GM10266 (cell line): Measurements from ENCODE around the gene VWC2L.

Experiments used
- DNase-seq: peaks from one replicate; pipeline ENCODE4 v3.0.0; 2012; ENCODE audit errors: extremely low spot score
- TF ChIP-seq, protein P1 (sequence below): IDR thresholded peaks from 2 replicates; pipeline ENCODE4 v1.5.1; 2012; ENCODE audit warnings: mild to moderate bottlenecking, low read depth; ENCODE audit not compliant: control insufficient read depth, insufficient read depth; ENCODE audit errors: missing control alignments

The VWC2L gene

DNA sequence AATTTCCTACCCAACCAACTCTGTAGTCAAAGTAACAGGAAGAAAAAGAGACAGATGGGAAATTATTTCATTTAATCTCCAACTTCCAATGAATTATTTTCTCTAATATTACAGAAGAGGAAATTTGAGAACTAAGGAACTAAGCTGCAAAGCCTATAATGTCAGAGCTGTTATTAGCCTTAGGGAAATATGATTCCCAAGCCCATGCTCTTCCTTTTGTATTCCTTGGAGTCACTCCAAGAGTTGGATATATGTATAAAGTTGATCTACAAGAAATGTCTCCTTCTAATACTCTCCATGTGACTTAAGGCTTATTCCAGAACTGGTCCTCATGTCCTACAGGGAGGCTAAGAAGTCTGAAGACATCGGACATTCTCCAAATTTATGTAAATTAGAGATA lies 31.6 kb upstream of the VWC2L start:
- TF ChIP-seq, protein P1, sequence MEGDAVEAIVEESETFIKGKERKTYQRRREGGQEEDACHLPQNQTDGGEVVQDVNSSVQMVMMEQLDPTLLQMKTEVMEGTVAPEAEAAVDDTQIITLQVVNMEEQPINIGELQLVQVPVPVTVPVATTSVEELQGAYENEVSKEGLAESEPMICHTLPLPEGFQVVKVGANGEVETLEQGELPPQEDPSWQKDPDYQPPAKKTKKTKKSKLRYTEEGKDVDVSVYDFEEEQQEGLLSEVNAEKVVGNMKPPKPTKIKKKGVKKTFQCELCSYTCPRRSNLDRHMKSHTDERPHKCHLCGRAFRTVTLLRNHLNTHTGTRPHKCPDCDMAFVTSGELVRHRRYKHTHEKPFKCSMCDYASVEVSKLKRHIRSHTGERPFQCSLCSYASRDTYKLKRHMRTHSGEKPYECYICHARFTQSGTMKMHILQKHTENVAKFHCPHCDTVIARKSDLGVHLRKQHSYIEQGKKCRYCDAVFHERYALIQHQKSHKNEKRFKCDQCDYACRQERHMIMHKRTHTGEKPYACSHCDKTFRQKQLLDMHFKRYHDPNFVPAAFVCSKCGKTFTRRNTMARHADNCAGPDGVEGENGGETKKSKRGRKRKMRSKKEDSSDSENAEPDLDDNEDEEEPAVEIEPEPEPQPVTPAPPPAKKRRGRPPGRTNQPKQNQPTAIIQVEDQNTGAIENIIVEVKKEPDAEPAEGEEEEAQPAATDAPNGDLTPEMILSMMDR = no peak
- DNase-seq = no peak

DNA sequence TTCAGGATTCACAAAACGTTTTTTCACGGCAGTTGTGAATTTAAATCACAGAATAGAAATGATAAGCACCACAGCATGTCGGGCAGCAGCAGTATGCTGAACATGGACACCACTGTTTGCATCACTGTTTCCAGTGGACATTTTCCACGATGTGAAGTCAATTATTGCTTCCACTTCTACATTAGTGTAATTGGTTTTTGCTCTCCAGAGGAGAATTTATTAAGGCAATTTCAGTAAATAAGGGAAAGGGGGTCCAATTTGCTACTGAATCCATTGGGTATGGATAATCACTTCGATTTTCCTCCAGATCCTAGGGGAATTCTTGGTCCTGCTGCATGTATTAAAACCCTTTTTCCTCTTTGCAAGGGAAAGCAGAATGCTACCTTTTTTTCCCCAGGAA lies 30.2 kb upstream of the VWC2L start:
- DNase-seq = no peak
- TF ChIP-seq, protein P1 = no peak

DNA sequence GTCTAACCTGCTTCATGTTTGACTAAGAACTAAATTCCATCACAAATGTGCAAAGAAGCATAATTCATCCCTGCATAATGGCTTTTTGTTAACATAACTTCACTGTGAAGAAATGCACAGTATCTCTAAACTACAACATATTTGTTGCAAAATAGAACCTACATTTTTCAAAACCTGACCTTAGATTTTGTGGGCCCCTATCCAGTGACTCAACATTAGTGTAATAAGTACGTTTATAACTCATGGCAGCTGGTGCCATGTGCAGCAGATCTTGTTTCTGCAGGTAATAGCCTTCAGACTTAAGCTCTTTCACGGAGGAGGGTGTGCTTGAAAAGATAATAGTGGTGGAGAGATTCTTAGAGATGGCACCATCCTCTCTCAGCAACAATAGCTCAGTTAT lies 28.6 kb upstream of the VWC2L start:
- DNase-seq = no peak
- TF ChIP-seq, protein P1 = no peak

DNA sequence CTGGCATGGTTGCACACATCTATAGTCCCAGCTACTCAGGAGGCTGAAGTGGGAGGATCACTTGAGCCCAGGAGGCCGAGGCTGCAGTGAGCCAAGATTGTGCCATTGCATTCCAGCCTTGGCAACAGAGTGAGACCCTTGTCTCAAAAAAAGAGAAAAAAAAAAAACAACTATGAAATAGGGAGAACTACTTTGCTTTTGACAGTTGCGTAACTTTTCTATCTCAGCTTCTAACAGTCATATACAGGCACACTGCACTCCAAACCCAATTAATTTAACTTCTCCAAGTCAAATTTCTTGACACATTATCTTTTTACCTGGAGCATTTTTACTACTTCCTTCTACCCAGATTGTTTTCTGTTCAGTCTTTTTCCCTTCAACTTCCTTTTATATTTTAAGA lies 24.1 kb upstream of the VWC2L start:
- DNase-seq = no peak
- TF ChIP-seq, protein P1 = no peak

DNA sequence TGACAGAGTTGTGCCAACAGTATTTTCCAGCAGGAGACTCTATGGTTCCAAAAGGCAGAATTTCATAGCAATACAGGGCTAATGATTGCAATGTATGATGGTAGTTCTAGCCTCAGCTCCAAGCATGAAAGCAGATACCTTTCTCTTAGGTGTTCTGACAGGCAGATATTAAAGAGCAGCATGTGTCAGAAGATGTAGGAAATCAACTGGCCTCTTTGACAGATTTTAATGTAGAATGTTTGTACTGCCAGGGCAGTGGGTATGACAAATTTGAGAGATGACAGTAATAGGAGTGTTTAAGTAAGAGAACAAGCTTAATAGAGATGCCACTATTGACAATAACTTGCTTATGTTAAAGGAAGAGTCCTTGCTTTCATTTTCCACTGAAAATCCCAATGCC lies 21.5 kb upstream of the VWC2L start:
- TF ChIP-seq, protein P1 = no peak
- DNase-seq = no peak

DNA sequence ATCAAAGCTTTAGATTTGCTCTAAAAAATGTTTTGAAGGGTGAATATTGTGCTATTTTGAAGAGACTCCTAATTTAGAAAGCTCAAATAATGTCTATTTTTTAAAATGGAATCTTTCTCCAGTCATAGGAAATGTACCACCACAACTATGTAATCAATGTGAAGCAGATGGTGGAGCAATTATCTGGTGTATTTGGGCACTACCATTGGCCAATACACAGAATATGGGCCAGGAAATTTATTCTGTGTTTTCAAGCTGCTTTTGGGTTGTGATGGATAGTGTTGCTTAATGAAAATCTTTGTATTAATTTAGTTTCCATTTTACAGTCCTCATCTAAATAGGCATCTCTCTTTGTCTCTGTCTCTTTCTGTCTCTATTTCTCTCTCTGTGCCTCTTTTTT lies 17.1 kb upstream of the VWC2L start:
- DNase-seq = no peak
- TF ChIP-seq, protein P1 = no peak

DNA sequence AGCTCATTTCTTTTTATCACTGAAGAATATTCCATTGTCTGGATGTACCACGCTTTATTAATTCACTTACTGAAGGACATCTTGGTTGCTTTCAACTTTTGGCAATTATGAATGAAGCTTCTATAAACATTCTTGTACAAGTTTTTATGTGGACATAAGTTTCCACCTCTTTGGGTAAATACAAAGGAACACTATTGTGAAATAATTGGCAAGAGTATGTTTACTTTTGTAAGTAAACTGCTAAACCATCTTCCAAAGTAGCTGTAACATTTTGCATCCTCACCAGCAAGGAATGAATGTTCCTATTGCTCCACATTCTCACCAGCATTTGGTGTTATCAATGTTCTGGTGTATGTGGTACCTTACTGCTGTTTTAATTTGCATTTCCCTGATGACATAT lies 15.8 kb upstream of the VWC2L start:
- no peak for DNase-seq
- TF ChIP-seq, protein P1 = no peak
